NCI-H1092 (cell line): ENCODE measurements around the gene CDC42EP4.

Experiments
- DNase-seq: peaks from one replicate; lab custom pipeline; 2025; lab: John Stamatoyannopoulos, UW

CDC42EP4 gene

DNA sequence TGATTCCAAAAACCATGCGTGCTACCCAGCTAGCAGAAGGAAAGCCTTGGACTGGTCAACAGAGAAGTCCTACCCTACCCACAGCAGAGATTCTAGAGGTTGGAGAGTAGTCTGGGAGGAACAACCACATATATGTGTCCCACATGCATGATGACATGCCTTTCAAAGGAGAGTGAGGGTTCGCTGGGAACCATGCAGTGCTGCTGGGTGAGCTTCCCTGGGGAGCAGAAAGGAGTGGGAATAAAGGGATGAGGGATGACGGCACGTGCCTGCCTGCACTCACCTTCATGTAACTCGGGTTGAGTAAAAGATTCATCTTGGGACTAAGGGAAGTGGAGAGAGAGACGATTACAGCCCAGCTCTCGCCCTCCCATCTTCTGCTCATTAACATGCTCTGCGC lies 59.9 kb downstream of the CDC42EP4 start:
- DNase-seq = no peak

DNA sequence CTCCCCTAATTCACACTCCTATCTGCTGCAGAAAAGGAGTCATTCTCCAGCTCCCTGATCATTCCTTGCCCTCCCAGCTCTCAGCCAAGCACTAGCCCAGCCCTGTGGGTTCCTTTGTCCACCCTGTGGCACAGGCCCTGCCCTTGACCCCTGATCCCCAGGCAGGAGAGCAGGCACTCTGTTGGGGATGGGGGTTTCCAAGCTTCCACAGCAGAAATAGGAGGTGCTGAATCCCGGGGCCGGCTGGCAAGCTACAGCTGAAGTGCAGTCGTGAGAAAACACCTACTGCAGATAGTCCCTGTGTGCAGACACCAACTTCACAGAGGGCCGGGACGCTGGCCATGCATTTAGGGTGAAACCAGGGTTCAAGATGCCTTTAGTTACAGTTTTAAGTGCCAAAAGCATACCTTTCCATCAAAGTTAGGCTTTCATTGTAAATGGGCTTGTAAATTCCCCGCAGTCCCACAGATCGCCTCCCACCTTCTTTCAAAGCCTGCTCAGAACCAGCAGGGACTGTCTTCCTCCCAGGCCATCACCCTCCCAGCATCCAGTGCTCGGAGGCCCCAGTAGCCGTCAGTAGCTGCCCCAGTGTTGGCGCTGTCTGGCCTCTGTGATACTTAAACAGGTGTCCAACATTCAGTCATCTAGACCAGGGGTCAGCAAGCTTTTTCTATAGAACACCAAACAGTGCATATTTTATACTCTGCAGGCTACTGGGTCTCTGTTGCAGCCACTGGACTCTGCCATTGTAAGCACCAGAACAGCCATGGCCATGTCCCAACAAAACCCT lies 60.8 kb downstream of the CDC42EP4 start:
- no peak for DNase-seq

DNA sequence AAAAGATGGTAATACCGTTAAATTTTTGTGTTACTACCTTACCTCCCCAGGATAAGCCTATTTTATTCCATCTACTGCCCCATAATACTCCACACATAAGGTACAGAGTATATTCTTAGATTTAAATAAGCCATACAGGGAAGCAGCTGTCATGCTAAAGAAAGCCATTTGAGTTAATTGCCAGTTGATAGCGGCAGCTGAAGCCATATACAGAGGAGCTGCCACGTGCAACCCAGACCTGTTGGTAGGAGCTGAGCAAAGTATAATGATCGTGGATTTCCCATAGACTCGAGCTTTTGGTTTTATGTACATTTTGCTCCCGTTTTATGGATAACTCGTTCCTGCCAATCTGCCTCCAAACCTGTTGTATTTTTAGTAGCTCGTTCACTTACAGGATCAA lies 62.1 kb downstream of the CDC42EP4 start:
- no peak for DNase-seq

DNA sequence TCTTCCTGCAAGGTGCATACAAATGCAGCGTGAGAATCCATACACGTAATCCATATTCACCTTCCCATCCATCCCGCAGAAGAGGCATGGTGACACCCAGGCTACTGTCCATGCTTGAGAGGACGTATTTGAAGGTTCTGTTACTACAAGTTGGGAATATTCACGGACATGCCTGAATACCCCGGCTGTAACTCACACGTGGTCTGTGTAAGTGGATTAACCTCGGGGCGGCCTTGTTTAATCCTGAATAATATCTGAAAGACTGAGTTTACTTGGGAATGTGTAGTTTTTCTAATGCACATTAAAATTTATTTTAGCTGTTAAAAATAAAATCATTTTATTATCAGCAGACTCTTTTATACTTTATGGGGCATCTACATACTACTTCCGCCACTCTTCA lies 63.3 kb downstream of the CDC42EP4 start:
- DNase-seq = no peak

DNA sequence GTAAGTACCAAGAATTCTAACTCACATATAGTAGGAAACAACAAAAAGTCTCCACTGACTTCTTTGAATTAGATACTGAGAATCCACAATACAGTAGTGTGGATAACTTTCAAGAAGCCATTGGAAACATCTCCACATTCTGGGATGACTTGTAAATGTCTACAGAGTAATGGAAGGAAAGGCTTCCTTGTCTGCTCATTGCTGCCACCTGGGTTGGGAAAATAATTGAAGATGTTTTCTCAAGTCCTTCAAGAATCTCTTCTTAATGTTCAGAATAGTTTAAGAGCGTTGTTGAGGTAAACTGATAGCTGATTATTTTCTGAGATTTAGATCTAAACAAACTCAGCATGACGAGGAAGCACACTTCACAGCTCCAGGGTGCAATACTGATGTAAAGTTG lies 64.1 kb downstream of the CDC42EP4 start:
- DNase-seq = no peak

DNA sequence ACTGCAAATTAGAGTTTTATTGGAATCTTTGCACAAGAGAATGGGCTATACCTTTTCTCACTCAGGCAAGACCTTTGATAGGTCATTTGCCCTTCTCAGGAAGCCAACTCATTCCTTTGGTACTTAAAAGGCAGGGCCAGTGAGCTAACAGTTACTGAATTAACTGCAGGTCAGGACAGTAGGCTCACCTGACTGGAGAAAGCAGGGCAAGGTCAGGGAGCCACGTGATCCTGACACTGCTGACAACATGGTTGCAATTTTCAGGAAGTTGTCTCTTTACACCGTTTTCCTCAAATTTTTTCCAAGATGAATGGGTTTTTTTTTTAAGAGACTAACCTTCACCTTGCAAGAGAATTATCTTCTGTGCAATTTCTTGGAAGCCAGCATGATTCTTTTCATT lies 71.2 kb downstream of the CDC42EP4 start:
- no peak for DNase-seq

DNA sequence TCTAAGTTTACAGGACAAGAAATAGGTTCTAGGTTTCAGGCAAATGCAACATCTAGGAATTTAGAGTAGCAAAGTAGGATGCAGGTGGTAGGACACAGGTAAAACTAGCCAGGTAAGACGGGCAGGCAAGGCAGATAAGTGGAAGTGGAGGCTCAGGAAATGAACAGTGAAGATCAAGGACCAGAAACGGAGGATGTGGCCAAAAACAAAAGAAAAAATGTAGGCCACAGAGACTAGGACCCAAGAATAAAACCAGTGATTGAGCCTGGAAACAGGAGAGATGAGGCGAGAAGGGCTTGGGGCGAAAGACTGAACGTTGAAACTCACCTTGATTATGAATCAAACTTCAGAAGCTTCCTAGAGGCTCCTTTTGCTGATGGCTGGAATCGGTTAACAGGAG lies 74.1 kb downstream of the CDC42EP4 start:
- DNase-seq = no peak

DNA sequence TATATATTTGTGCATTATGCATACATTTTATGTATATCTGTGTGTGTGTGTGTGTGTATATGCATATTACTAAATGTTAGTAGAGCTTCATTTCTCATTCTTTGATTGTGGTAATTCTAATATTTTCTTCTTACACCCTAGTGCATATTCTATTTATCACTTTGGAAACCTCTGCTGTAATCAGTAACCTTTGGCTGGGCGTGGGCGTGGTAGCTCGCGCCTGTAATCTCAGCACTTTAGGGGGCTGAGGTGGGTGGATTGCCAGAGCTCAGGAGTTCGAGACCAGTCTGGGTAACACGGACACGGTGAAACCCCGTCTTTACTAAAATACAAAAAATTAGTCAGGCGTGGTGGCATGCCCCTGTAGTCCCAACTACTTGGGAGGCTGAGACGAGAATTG lies 77.1 kb downstream of the CDC42EP4 start:
- DNase-seq = no peak
